ENCODE data around the gene PIK3CG. TPM values are rescaled to one million over a fixed set of nuclear protein-coding genes. Genes with fewer than 3 reads are reported as not detected.
"Not testable (repeated sequence)": the region's sequence is repeated elsewhere in the genome, so short reads cannot be mapped to it uniquely, and the experiment has no call there.

The PIK3CG gene
- polyA plus RNA-seq, 2 of the 4 experiments (the other 2 are of a cell fraction): not detected

GRCh38 chr7:106927536-106927935 is 62.5 kb downstream of the PIK3CG start:
- no peak for FAIRE-seq
- no peak for ATAC-seq
- DNase-seq (ENCODE audit: low read depth in 1 of 2, low spot score in 1 of 2): no peak
- Histone ChIP-seq H3K9me3 (no peaks in the 10 kb centered on the region), H3K4me1 (no peaks in the 10 kb centered on the region), H3K27ac (no peak overlapping the region), H3K4me3 (no peak overlapping the region), H3K4me2 (no peak overlapping the region)
- TF ChIP-seq MAZ (IDR thresholded peaks at IDR 0.05; ENCODE audit: borderline replicate concordance, low read depth, low read length) (no peak), REST (IDR thresholded peaks at IDR 0.05) (no peak), KDM5A (IDR thresholded peaks at IDR 0.05) (no peak), NR3C1 (IDR thresholded peaks at IDR 0.05) (no peak), HEYL (CRISPR knock-in tag; IDR thresholded peaks at IDR 0.05) (no peak), MYC (IDR thresholded peaks at IDR 0.05; ENCODE audit: borderline replicate concordance, low read length) (no peak), ZC3H11A (IDR thresholded peaks at IDR 0.05) (no peak)
- WGBS (ENCODE audit: missing lambda C conversion rate): 2% methylated on average over 2 of the region's 2 CpGs
- ChIA-PET POLR2A (no interaction called here), CTCF (interaction anchor here (1.0 to 2.8 kb wide), 3 partner anchors 16 to 135 kb away, joined by 3 to 7 read pairs (median 3); no protein-coding TSS in a partner anchor)

- H3K4me1 ChIP-seq; ATAC-seq; H3K27ac ChIP-seq; H3K4me3 ChIP-seq; POLR2A ChIA-PET; H3K9me3 ChIP-seq; DNase-seq (ENCODE audit: low read depth in 1 of 2, low spot score in 1 of 2); FAIRE-seq; H3K4me2 ChIP-seq: not testable (repeated sequence)
- 68% methylated on average over 2 of the region's 2 CpGs for WGBS (ENCODE audit: missing lambda C conversion rate)
- CTCF ChIA-PET: interaction anchor here (1.0 kb wide), 1 partner anchor 18 kb away, joined by 4 read pairs; no protein-coding TSS in a partner anchor
Observed at GRCh38 chr7:106929616-106930015, 64.5 kb downstream of the PIK3CG start.

GRCh38 chr7:106936236-106936635 is 71.2 kb downstream of the PIK3CG start:
- FAIRE-seq (no peak), ATAC-seq (no peak), DNase-seq (ENCODE audit: low read depth in 1 of 2, low spot score in 1 of 2) (no peak)
- no peak for TF ChIP-seq GATA3 (IDR thresholded peaks at IDR 0.05; ENCODE audit: borderline replicate concordance)
- no peak for TF ChIP-seq KDM1A (IDR thresholded peaks at IDR 0.05; ENCODE audit: low read depth)
- TF ChIP-seq NPAS2 (CRISPR knock-in tag; IDR thresholded peaks at IDR 0.05; ENCODE audit: borderline replicate concordance): no peak
- no peaks in the 10 kb centered on the region for H3K9me3 ChIP-seq
- CTCF ChIA-PET: interaction anchor here (0.8 kb wide), 1 partner anchor 11 kb away, joined by 3 read pairs; no protein-coding TSS in a partner anchor
- no peak overlapping the region for H3K4me3 ChIP-seq
- H3K4me1 ChIP-seq: no peaks in the 10 kb centered on the region
- H3K27ac ChIP-seq: no peak overlapping the region
- WGBS (ENCODE audit: missing lambda C conversion rate): 45% methylated on average over 6 of the region's 6 CpGs
- POLR2A ChIA-PET: no interaction called here
- H3K4me2 ChIP-seq: no peak overlapping the region

- CTCF ChIA-PET: interaction anchor here (1.2 to 1.3 kb wide), 2 partner anchors 10 to 210 kb away, joined by 3 to 6 read pairs; no protein-coding TSS in a partner anchor
- 52% methylated on average over 7 of the region's 7 CpGs for WGBS (ENCODE audit: missing lambda C conversion rate)
- H3K4me3 ChIP-seq; H3K9me3 ChIP-seq; POLR2A ChIA-PET; H3K4me1 ChIP-seq; DNase-seq (ENCODE audit: low read depth in 1 of 2, low spot score in 1 of 2); H3K27ac ChIP-seq; FAIRE-seq; H3K4me2 ChIP-seq; ATAC-seq: not testable (repeated sequence)
Observed at GRCh38 chr7:106938122-106938521, 73.0 kb downstream of the PIK3CG start.

- H3K4me2 ChIP-seq: no peak overlapping the region
- WGBS (ENCODE audit: missing lambda C conversion rate): 34% methylated on average over 5 of the region's 5 CpGs
- DNase-seq (ENCODE audit: low read depth in 1 of 2, low spot score in 1 of 2) (no peak), FAIRE-seq (no peak), ATAC-seq (no peak)
- no peaks in the 10 kb centered on the region for H3K4me1 ChIP-seq
- H3K4me3 ChIP-seq: no peak overlapping the region
- POLR2A ChIA-PET: no interaction called here
- CTCF ChIA-PET: interaction anchor here (1.0 to 1.2 kb wide), 3 partner anchors 18 to 209 kb away, joined by 3 to 6 read pairs (median 5); no protein-coding TSS in a partner anchor
- no peak overlapping the region for H3K27ac ChIP-seq
- H3K9me3 ChIP-seq: no peaks in the 10 kb centered on the region
- TF ChIP-seq CEBPB (IDR thresholded peaks at IDR 0.05) (no peak), SREBF2 (IDR thresholded peaks at IDR 0.05) (no peak), EHF (CRISPR knock-in tag; IDR thresholded peaks at IDR 0.05) (no peak), MAZ (IDR thresholded peaks at IDR 0.05; ENCODE audit: borderline replicate concordance, low read depth, low read length) (no peak), HDAC2 (IDR thresholded peaks at IDR 0.05) (no peak), TP53 (CRISPR knock-in tag; IDR thresholded peaks at IDR 0.05) (no peak), HOXA7 (CRISPR knock-in tag; IDR thresholded peaks at IDR 0.05) (no peak), PBX3 (IDR thresholded peaks at IDR 0.05) (no peak), GATA3 (IDR thresholded peaks at IDR 0.05; ENCODE audit: borderline replicate concordance) (no peak), ZNF302 (CRISPR knock-in tag; IDR thresholded peaks at IDR 0.05) (no peak), E2F6 (IDR thresholded peaks at IDR 0.05; ENCODE audit: borderline replicate concordance, low read depth) (no peak), ZFP36 (IDR thresholded peaks at IDR 0.05; ENCODE audit: borderline replicate concordance, partially characterized antibody) (no peak), HMGXB4 (CRISPR knock-in tag; IDR thresholded peaks at IDR 0.05; ENCODE audit: borderline replicate concordance) (no peak)
Observed at GRCh38 chr7:106938803-106939202, 73.7 kb downstream of the PIK3CG start.

All from A549 (cell line).